HG03439 (cell line): ENCODE data around the gene MYO16.
"Not testable (repeated sequence)": the region's sequence is repeated elsewhere in the genome, so short reads cannot be mapped to it uniquely, and the experiment has no call there.

Experiments
- ATAC-seq: cut with Tn5 transposase; IDR thresholded peaks from one replicate; pipeline ENCODE4 v1.9.1; 2021; ENCODE audit warnings: mild to moderate bottlenecking, moderate library complexity; ENCODE audit not compliant: unreplicated experiment

MYO16 gene

GRCh38 chr13:108967371-108967770, 338.0 kb downstream of the MYO16 start:
- no peak for ATAC-seq

- ATAC-seq: no peak
These were observed 339.2 kb downstream of the MYO16 start for GRCh38 chr13:108968566-108968965.

- ATAC-seq: no peak
These were observed 345.3 kb downstream of the MYO16 start for GRCh38 chr13:108974686-108975085.

GRCh38 chr13:108980237-108980636, 350.8 kb downstream of the MYO16 start:
- ATAC-seq: no peak

GRCh38 chr13:108981407-108981806, 352.0 kb downstream of the MYO16 start:
- no peak for ATAC-seq

GRCh38 chr13:108983273-108983672, 353.9 kb downstream of the MYO16 start:
- no peak for ATAC-seq

- no peak for ATAC-seq
These were observed 355.0 kb downstream of the MYO16 start for GRCh38 chr13:108984251-108984920.

GRCh38 chr13:108985166-108985565, 355.8 kb downstream of the MYO16 start:
- ATAC-seq: no peak

GRCh38 chr13:108987517-108987916, 358.1 kb downstream of the MYO16 start:
- ATAC-seq: no peak

- no peak for ATAC-seq
These were observed 358.5 kb downstream of the MYO16 start for GRCh38 chr13:108987944-108988343.

- not testable (repeated sequence) for ATAC-seq
These were observed 362.0 kb downstream of the MYO16 start for GRCh38 chr13:108991416-108991815.

- no peak for ATAC-seq
These were observed 363.9 kb downstream of the MYO16 start for GRCh38 chr13:108993346-108993745.

- no peak for ATAC-seq
These were observed 367.0 kb downstream of the MYO16 start for GRCh38 chr13:108996430-108996829.

- ATAC-seq: no peak
These were observed 370.8 kb downstream of the MYO16 start for GRCh38 chr13:109000207-109000606.

GRCh38 chr13:109002934-109003333, 373.5 kb downstream of the MYO16 start:
- no peak for ATAC-seq

- no peak for ATAC-seq
These were observed 378.5 kb downstream of the MYO16 start for GRCh38 chr13:109007946-109008345.

GRCh38 chr13:109009756-109010155, 380.3 kb downstream of the MYO16 start:
- no peak for ATAC-seq

GRCh38 chr13:109010912-109011311, 381.5 kb downstream of the MYO16 start:
- ATAC-seq: no peak

- ATAC-seq: no peak
These were observed 382.7 kb downstream of the MYO16 start for GRCh38 chr13:109012115-109012514.

- no peak for ATAC-seq
These were observed 392.1 kb downstream of the MYO16 start for GRCh38 chr13:109021558-109021957.

GRCh38 chr13:109024611-109025010, 395.2 kb downstream of the MYO16 start:
- ATAC-seq: no peak

GRCh38 chr13:109026266-109026665, 396.9 kb downstream of the MYO16 start:
- no peak for ATAC-seq

- no peak for ATAC-seq
These were observed 399.2 kb downstream of the MYO16 start for GRCh38 chr13:109028624-109029023.
